Heart right ventricle (tissue), 16 donors: ENCODE results near the gene EML4. TPM values are rescaled to one million over a fixed set of nuclear protein-coding genes. Genes with fewer than 3 reads are reported as not detected.

ENCODE experiments used
- ATAC-seq, 8 donors: fragments of 200-7000 bp; cut with Tn5 transposase; one replicate each; pipeline ENCODE4 v1.9.1; 2020; ENCODE audit warnings: mild to moderate bottlenecking in 8 of 8, moderate library complexity in 8 of 8, moderate number of reproducible peaks in 1 of 8
- DNase-seq, 2 donors: peaks; one replicate each; pipeline ENCODE4 v3.0.0-alpha.2; 2020
- H3K27ac ChIP-seq, 10 donors: fragments of 200-600 bp; sonication (generic) in 2 of 10; one replicate each; pipeline versions ENCODE4 v1.5.0 to v1.8.0; 2020 to 2022; ENCODE audit warnings: mild to moderate bottlenecking in 3 of 10
- H3K27me3 ChIP-seq, 7 donors: fragments of 200-600 bp; one replicate each; pipeline ENCODE4 v1.8.0; 2021 to 2022; ENCODE audit warnings: mild to moderate bottlenecking in 2 of 7
- H3K36me3 ChIP-seq, 9 donors: fragments of 200-600 bp; sonication (generic) in 1 of 9; one replicate each; pipeline versions ENCODE4 v1.5.0 to v1.8.0; 2020 to 2022; ENCODE audit warnings: mild to moderate bottlenecking in 2 of 9
- H3K4me1 ChIP-seq, 9 donors: fragments of 200-600 bp; sonication (generic) in 1 of 9; one replicate each; pipeline versions ENCODE4 v1.5.0 to v1.8.0; 2020 to 2022; ENCODE audit warnings: mild to moderate bottlenecking in 4 of 9
- H3K4me3 ChIP-seq, 10 donors: fragments of 200-600 bp; sonication (generic) in 2 of 10; one replicate each; pipeline versions ENCODE4 v1.5.0 to v1.8.0; 2020 to 2022; ENCODE audit warnings: mild to moderate bottlenecking in 7 of 10, moderate library complexity in 2 of 10
- H3K9me3 ChIP-seq, 11 donors: fragments of 200-600 bp in 10 of 11; sonication (generic) in 2 of 11; one replicate each; pipeline versions ENCODE4 v1.5.0 to v1.8.0; 2013 to 2022; ENCODE audit warnings: mild to moderate bottlenecking in 2 of 11, control low read depth in 1 of 11, moderate library complexity in 1 of 11
- CTCF ChIP-seq, 9 donors: fragments of 200-600 bp; sonication (generic) in 2 of 9; IDR thresholded peaks; one replicate each; pipeline versions ENCODE4 v1.5.0 to v1.8.0; 2021 to 2022; ENCODE audit warnings: antibody characterized with exemption in 9 of 9, mild to moderate bottlenecking in 5 of 9, moderate library complexity in 1 of 9
- WGBS, 2 donors: extraction: QIAGEN DNeasy Blood & Tissue Kit; methylation state at CpG; one replicate each; pipeline ENCODE4 v1.1.7; 2013; ENCODE audit warnings: inconsistent platforms in 1 of 2; 5-methylcytosine and 5-hydroxymethylcytosine counted together
- intact Hi-C, 10 donors: fragments of 100-400 bp; cut with DNase I; formaldehyde crosslinking; loops; one replicate each; pipeline versions ENCODE4 v1.11.1 to v1.14.2; 2022
- polyA plus RNA-seq, 2 donors: library from polyadenylated mRNA; stranded (reverse); fragments of 200-250 nt; gene quantifications; one replicate each; pipeline ENCODE4 v1.2.3, GENCODE V29; 2013
- total RNA-seq, 10 donors: library from RNA; stranded (reverse); fragmentation: NEBNext Ultra II Directional in 3 of 10; extraction: Animal tissue kit (Norgen Biotek cat#: 25700) in 3 of 10; gene quantifications; one replicate each; pipeline versions ENCODE4 v1.2.1 to v1.2.4, GENCODE V29; 2021 to 2023
- donor health status: Arrhythmogenic right ventricular cardiomyopathy.
- donor health status: ischemic (EF 13 %, LVEDD 7.1; RV severe dilation, severe dysfunction).
- donor health status: healthy with polysubstance abuse.
- donor health status: DM: no; HTN: yes; CAD: no.
- donor health status: DM: no; HTN: no; CAD: no.
- donor health status: ischemic (EF 25% LVEDD 6.9; RV normal size, moderate dysfunction).
- donor health status: ischemic (EF 25% LVEDD 5.7; RV mildly dilated, moderate dysfunction).
- donor health status: healthy.
- donor health status: DM: yes; HTN: yes; CAD: no.
- donor health status: Ischemic cardiomyopathy.
- donor health status: ischemic (EF 35%, LVEDD 5.7; RV mildly dilated, moderate dysfunction).
- donor health status: nonischemic (EF 11% LVEDD 7.7; RV severe dilation, severe dysfunction).
- donor health status: DM: yes; HTN: yes; CAD: no.
- donor health status: PGD.
- donor health status: ischemic (EF 29% LVEDD 5.4; RV normal size, mild dysfunction).
- donor health status: nonischemic (EF 23%, LVEDD 6.1; RV moderate dilation, normal function).

The EML4 gene
- total and polyA plus RNA-seq, 12 donors, result 2.9 to 17.2 (median 5.8) TPM

DNA sequence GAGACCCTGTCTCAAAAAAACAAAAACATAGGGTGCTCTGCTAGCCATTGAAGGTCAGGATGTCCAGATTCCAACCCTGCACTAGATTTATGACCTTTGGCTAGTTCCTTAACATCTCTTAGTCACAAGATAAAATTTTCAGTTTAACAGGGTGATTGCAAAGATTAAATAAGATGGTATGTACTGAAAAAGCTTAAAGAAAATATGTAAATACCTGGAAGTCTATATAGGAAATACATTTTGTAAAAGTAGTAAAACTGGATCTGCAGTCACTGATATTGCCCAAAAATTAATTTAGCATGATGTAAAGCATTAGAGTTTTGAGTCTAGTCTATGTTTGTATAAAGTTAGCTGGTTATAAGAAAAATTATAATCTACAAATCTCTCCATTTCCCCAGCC lies 197.3 kb downstream of the EML4 start:
- intact Hi-C loops, result loop anchor here in 3 of 10 donors (10.0 kb wide), 1 partner anchor 272 kb away; no protein-coding TSS in a partner anchor
- Histone ChIP-seq H3K9me3 (no peaks in the 10 kb centered on the region), H3K27me3 (peaks cover 0 to 4% (median 0%) of the 10 kb centered on the region in 7 donors), H3K4me3 (no peak overlapping the region), H3K4me1 (peaks cover 0 to 33% (median 9%) of the 10 kb centered on the region in 9 donors), H3K36me3 (no peaks in the 10 kb centered on the region), H3K27ac (no peak overlapping the region)
- DNase-seq (no peak), ATAC-seq (no peak)
- TF ChIP-seq CTCF (IDR thresholded peaks at IDR 0.05), result no peak

- H3K36me3 ChIP-seq, result no peaks in the 10 kb centered on the region
- ATAC-seq (no peak), DNase-seq (no peak)
- no peaks in the 10 kb centered on the region for H3K9me3 ChIP-seq
- TF ChIP-seq CTCF (IDR thresholded peaks at IDR 0.05), result no peak
- peaks cover 0 to 27% (median 5%) of the 10 kb centered on the region in 9 donors for H3K4me1 ChIP-seq
- peak overlapping the region in 2 of 10 donors; percentile 25 to 27 for H3K4me3 ChIP-seq
- intact Hi-C loops, result loop anchor here in 3 of 10 donors (10.0 kb wide), 1 partner anchor 273 kb away; no protein-coding TSS in a partner anchor
- WGBS, 2 donors, result 46 to 58% methylated on average over 3 of the region's 3 CpGs
- H3K27me3 ChIP-seq, result peaks cover 0 to 4% (median 0%) of the 10 kb centered on the region in 7 donors
- peak overlapping the region in 3 of 10 donors; percentile 9 to 78 (median 13) for H3K27ac ChIP-seq
Measured at GRCh38 chr2:42367835-42368234, 198.7 kb downstream of the EML4 start.

DNA sequence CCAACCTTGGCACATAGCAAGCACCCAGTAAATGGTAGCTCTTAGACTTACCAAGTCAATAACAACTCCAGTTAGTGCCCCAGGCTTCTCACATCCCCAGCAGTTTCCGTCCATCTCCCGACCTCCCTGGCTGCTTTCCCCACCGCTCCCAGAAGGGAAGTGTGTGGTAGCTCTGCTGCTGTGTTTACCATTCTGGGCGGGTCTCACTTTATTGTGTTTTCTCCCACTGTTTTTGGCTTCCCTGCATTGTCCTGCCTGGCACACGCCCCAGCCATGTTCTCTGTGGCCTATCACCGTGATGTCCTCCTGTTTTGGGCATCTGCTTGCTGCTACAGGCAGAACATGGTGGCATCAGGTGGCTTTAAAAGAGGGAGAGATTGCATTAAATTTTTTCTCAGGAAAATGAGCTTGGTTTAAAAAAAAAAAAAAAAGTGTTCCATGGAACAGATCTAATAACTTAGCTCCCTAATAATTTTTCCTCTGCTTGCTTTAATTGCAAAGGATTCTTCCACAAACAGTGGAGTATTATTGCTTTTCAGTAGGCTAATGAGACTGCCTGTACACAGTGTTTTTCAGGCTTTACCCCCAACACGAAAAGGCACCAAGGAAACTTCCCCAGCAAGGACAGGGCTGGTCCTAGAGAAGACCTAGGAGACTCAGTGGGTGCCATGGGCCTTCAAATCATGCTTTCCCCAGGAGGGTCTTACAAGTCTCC lies 199.8 kb downstream of the EML4 start:
- DNase-seq (peak; percentile 28 to 32), ATAC-seq (peak in 7 of 8 donors; percentile 53 to 84 (median 79))
- Histone ChIP-seq H3K9me3 (no peaks in the 10 kb centered on the region), H3K27ac (peak overlapping the region in 6 of 10 donors; percentile 28 to 78 (median 49)), H3K36me3 (no peaks in the 10 kb centered on the region), H3K4me3 (peak overlapping the region in 3 of 10 donors; percentile 1 to 27 (median 25)), H3K27me3 (peaks cover 0 to 4% (median 0%) of the 10 kb centered on the region in 7 donors), H3K4me1 (peaks cover 0 to 27% (median 5%) of the 10 kb centered on the region in 9 donors)
- intact Hi-C loops, result loop anchor here in 3 of 10 donors (10.0 kb wide), 1 partner anchor 274 kb away; no protein-coding TSS in a partner anchor
- TF ChIP-seq CTCF (IDR thresholded peaks at IDR 0.05), result no peak
- WGBS, 2 donors, result 63 to 69% methylated on average over 7 of the region's 7 CpGs

GRCh38 chr2:42369532-42370229 lies 200.5 kb downstream of the EML4 start:
- Histone ChIP-seq H3K36me3 (no peaks in the 10 kb centered on the region), H3K4me3 (no peak overlapping the region), H3K9me3 (no peaks in the 10 kb centered on the region), H3K27ac (peak overlapping the region in 6 of 10 donors; percentile 28 to 78 (median 49)), H3K27me3 (peaks cover 0 to 4% (median 0%) of the 10 kb centered on the region in 7 donors), H3K4me1 (peaks cover 0 to 27% (median 5%) of the 10 kb centered on the region in 9 donors)
- 87 to 91% methylated on average over 5 of the region's 5 CpGs for WGBS, 2 donors
- intact Hi-C loops, result loop anchor here in 3 of 10 donors (10.0 kb wide), 1 partner anchor 275 kb away; no protein-coding TSS in a partner anchor
- DNase-seq, result no peak
- ATAC-seq, result no peak
- TF ChIP-seq CTCF (IDR thresholded peaks at IDR 0.05), result no peak
